ENCODE measurements around the gene CTRL.

The CTRL gene

GRCh38 chr16:67962135-67962534 lies 30.5 kb upstream of the CTRL start:
- DNase-seq: no peak

GRCh38 chr16:67961551-67961957 lies 29.9 kb upstream of the CTRL start:
- peak; percentile 93 for DNase-seq

GRCh38 chr16:67959536-67960329 lies 28.1 kb upstream of the CTRL start:
- no peak for DNase-seq

- no peak for DNase-seq
These were observed 26.0 kb upstream of the CTRL start for GRCh38 chr16:67957622-67958021.

GRCh38 chr16:67954421-67955196 lies 22.9 kb upstream of the CTRL start:
- DNase-seq: no peak

- no peak for DNase-seq
These were observed 22.1 kb upstream of the CTRL start for GRCh38 chr16:67953641-67954375.

- no peak for DNase-seq
These were observed 19.8 kb upstream of the CTRL start for GRCh38 chr16:67951485-67951884.

GRCh38 chr16:67950335-67950843 lies 18.7 kb upstream of the CTRL start:
- no peak for DNase-seq

GRCh38 chr16:67949645-67950044 lies 18.0 kb upstream of the CTRL start:
- DNase-seq: no peak

- no peak for DNase-seq
These were observed 16.4 kb upstream of the CTRL start for GRCh38 chr16:67948015-67948414.

GRCh38 chr16:67946966-67947558 lies 15.4 kb upstream of the CTRL start:
- no peak for DNase-seq

GRCh38 chr16:67946128-67946569 lies 14.5 kb upstream of the CTRL start:
- DNase-seq: no peak

GRCh38 chr16:67945392-67945933 lies 13.8 kb upstream of the CTRL start:
- no peak for DNase-seq

GRCh38 chr16:67944690-67945391 lies 13.2 kb upstream of the CTRL start:
- DNase-seq: no peak

GRCh38 chr16:67943619-67944504 lies 12.2 kb upstream of the CTRL start, which contains the start of gene LCAT:
Gene LCAT, minus strand, starts transcription at chr16:67944120. Its CDS starts 19 bp downstream, at chr16:67944101.
- no peak for DNase-seq

GRCh38 chr16:67943256-67943618 lies 11.6 kb upstream of the CTRL start:
- DNase-seq: no peak

GRCh38 chr16:67942510-67943255 lies 11.0 kb upstream of the CTRL start:
- no peak for DNase-seq

GRCh38 chr16:67942200-67942509 lies 10.5 kb upstream of the CTRL start:
- no peak for DNase-seq

- DNase-seq: no peak
These were observed 10.0 kb upstream of the CTRL start for GRCh38 chr16:67941469-67942199.

Data from NCI-H1105 (cell line).